Astrocyte of the spinal cord (primary cell): ENCODE results near the gene EFHD1.
"Not testable (repeated sequence)": the region's sequence is repeated elsewhere in the genome, so short reads cannot be mapped to it uniquely, and the experiment has no call there.

Experiments
- DNase-seq: peaks from one replicate; pipeline ENCODE4 v3.0.0; 2011; ENCODE audit warnings: low read depth, low spot score
- H3K4me3 ChIP-seq: 2 replicates; pipeline ENCODE4 v1.5.1; 2011; ENCODE audit warnings: low read depth, mild to moderate bottlenecking, low read length, moderate library complexity
- in situ Hi-C: cut with HindIII; loops from 2 replicates; pipeline ENCODE4 v1.10.0; 2017; ENCODE audit warnings: low sequenced_read_pairs
- TF ChIP-seq, protein P1 (sequence below): IDR thresholded peaks from 2 replicates; pipeline ENCODE4 v1.5.1; 2012; ENCODE audit warnings: low read depth, mild to moderate bottlenecking, low read length, inconsistent platforms

EFHD1 gene

DNA sequence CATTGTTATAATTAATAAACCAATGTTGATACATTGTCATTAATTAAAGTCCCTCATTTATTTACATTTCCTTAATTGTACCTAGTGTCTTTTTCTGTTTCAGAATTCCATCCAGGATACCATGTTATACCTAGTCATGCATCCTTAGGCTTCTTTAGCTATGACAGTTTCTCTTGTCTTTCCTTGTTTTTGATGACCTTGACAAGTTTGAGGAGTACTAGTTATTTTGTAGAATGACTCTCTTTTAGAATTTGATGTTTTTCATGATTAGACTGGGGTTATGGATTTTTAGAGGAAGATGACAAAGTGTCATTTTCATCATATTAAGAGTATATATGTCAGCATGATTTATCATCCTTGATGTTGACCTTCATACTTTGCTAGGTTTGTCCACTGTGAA is 80.1 kb downstream of the EFHD1 start:
- TF ChIP-seq, protein P1, sequence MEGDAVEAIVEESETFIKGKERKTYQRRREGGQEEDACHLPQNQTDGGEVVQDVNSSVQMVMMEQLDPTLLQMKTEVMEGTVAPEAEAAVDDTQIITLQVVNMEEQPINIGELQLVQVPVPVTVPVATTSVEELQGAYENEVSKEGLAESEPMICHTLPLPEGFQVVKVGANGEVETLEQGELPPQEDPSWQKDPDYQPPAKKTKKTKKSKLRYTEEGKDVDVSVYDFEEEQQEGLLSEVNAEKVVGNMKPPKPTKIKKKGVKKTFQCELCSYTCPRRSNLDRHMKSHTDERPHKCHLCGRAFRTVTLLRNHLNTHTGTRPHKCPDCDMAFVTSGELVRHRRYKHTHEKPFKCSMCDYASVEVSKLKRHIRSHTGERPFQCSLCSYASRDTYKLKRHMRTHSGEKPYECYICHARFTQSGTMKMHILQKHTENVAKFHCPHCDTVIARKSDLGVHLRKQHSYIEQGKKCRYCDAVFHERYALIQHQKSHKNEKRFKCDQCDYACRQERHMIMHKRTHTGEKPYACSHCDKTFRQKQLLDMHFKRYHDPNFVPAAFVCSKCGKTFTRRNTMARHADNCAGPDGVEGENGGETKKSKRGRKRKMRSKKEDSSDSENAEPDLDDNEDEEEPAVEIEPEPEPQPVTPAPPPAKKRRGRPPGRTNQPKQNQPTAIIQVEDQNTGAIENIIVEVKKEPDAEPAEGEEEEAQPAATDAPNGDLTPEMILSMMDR: no peak
- DNase-seq: no peak
- H3K4me3 ChIP-seq: no peak overlapping the region
- in situ Hi-C loops: no loop called here

DNA sequence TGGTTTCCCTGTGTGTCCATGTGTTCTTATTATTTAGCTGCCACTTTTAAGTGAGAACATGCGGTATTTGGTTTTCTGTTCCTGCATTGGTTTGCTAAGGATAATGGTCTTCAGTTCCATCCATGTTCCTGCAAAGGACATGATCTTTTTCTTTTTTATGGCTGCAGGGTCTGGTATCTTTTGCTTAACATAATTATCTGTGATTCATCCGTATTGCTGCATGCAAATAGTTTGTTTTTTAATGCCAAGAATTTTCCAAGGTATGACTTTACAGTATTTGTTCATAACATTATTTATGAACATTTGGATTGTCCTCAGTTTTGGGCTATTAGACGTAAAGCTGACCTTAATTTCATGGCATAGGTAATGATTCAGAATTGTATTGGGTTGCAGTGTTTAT is 81.6 kb downstream of the EFHD1 start:
- DNase-seq: no peak
- no peak overlapping the region for H3K4me3 ChIP-seq
- TF ChIP-seq, protein P1: no peak
- in situ Hi-C loops: no loop called here

DNA sequence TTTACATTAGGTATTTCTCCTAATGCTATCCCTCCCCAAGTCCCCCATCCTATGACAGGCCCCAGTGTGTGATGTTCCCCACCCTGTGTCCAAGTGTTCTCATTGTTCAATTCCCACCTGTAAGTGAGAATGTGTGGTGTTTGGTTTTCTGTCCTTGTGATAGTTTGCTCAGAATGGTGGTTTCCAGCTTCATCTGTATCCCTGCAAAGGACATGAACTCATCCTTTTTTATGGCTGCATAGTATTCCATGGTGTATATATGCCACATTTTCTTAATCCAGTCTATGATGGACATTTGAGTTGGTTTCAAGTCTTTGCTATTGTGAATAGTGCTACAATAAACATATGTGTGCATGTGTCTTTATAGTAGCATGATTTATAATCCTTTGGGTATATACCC is 86.7 kb downstream of the EFHD1 start:
- DNase-seq, in situ Hi-C loops, H3K4me3 ChIP-seq: not testable (repeated sequence)

DNA sequence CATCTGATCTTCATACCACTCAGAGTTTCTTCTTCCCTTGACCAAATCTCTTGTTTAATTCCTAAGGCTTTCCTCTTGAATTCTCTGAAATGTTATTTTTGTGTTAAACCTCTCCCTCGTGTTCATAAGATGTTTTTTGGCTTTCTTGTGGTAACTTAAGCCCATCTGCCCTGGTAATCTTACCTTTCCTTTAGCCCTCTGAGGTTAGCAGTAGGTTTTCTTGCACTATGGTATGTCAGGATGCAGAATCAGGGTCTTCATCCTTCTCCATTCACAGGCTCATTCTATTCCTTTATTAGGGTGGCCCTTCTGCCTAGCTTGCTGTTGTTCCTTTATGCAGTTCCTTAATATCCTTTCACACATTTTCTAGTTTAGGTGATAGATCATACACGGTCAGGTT is 87.9 kb downstream of the EFHD1 start:
- TF ChIP-seq, protein P1: no peak
- no peak for DNase-seq
- in situ Hi-C loops: no loop called here
- no peak overlapping the region for H3K4me3 ChIP-seq

DNA sequence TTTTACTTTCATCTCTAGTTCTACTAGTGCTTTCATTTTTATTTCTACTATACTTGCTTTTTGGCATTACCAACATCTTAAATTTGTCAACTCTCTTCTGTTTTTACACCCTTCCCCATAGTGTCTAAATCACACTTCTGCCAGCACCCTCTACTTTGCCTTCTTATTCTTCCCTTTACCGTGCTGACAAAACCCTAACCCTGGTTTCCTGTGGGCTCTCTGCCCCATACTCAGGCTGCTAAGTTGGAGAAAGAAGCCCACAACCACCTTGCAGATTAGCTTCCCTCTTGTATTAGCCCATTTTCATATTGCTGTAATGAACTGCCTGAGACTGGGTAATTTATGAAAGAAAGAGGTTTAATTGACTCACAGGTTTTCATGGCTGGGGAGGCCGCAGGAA is 88.5 kb downstream of the EFHD1 start:
- in situ Hi-C loops: no loop called here
- H3K4me3 ChIP-seq: no peak overlapping the region
- DNase-seq: no peak
- TF ChIP-seq, protein P1: no peak

DNA sequence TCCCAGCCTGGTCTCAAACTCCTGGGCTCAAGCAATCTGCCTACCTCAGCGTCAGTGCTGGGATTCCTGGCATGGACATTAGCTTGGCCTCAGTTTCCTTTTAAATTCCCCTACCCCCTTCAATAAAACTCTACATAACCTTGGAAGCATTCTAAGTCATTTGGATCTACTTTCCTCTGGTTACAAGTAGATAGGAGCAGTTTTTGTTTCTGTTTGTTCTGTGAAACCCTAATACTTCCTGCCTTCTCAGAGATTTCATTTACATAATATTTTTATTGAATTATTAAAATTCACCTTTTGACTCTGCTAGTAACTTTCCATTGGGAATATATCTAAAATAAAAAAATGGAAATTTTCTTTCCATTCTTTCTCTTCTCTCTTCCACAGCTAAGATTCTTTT is 89.6 kb downstream of the EFHD1 start:
- TF ChIP-seq, protein P1: no peak
- in situ Hi-C loops: no loop called here
- no peak overlapping the region for H3K4me3 ChIP-seq
- DNase-seq: no peak

DNA sequence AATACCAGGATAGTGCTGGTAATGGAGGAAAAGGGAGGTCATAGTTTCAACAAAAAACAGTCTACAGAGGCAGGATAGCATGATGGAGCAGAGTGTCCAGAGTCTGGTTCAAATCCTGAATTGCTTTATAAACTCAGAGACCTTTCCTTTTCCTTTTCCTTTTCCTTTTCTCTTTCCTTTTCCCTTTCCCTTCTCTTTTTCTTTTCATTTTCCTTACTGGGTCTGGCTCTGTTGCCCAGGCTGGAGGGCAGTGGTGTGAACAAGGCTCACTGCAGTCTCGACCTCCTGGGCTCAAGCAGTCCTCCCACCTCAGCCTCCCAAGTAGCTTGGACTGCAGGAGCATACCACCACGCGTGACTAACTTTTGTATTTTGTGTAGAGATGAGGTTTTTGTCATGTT is 95.4 kb downstream of the EFHD1 start:
- DNase-seq: no peak
- in situ Hi-C loops: no loop called here
- no peak overlapping the region for H3K4me3 ChIP-seq
- TF ChIP-seq, protein P1: no peak
